VCaP (cell line): ENCODE results near the gene VRK2.
"Not testable (repeated sequence)": the region's sequence is repeated elsewhere in the genome, so short reads cannot be mapped to it uniquely, and the experiment has no call there.

Source experiments
- H3K27ac ChIP-seq: fragments of 450-650 bp; 2 replicates; pipeline ENCODE4 v1.5.1; 2017
- TF ChIP-seq, protein P1 (sequence below): fragments of 450-650 bp; conservative IDR thresholded peaks from 2 replicates; pipeline ENCODE4 v1.5.1; 2017; ENCODE audit warnings: mild to moderate bottlenecking, moderate library complexity

VRK2 gene

DNA sequence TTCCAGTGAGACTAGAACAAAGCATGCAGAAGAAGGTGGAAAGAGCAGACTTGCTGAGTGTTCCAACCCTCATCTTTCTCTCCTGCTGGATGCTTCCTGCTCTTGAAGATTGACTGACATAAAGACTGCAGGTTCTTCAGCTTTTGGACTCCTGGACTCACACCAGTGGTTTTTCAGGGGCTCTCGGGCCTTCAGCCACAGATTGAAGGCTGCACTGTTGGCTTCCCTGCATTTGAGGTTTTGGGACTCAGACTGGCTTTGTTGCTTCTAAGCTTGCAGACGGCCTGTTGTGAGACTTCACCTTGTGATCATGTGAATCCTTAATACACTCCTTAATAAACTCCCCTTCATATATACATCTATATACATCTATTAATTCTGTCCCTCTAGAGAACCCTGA, 20.4 kb downstream of the VRK2 start:
- TF ChIP-seq, protein P1, sequence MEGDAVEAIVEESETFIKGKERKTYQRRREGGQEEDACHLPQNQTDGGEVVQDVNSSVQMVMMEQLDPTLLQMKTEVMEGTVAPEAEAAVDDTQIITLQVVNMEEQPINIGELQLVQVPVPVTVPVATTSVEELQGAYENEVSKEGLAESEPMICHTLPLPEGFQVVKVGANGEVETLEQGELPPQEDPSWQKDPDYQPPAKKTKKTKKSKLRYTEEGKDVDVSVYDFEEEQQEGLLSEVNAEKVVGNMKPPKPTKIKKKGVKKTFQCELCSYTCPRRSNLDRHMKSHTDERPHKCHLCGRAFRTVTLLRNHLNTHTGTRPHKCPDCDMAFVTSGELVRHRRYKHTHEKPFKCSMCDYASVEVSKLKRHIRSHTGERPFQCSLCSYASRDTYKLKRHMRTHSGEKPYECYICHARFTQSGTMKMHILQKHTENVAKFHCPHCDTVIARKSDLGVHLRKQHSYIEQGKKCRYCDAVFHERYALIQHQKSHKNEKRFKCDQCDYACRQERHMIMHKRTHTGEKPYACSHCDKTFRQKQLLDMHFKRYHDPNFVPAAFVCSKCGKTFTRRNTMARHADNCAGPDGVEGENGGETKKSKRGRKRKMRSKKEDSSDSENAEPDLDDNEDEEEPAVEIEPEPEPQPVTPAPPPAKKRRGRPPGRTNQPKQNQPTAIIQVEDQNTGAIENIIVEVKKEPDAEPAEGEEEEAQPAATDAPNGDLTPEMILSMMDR, result no peak
- no peak overlapping the region for H3K27ac ChIP-seq

DNA sequence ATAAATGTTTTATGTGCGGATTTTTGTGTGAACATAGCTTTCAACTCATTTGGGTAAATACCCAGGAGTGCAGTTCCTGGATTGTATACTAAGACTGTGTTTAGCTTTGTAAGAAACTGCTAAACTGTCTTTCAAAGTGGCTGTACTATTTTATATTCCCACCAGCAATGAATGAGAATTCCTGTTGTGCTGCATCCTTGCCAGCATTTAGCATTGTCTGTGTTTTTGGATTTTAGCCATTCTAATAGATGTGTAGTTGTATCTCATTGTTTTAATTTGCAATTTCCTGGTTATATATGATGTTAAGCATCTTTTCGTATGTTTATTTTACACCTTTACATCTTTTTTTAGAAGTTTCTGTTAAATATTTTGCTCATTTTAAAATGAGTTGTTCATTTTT, 24.2 kb downstream of the VRK2 start:
- TF ChIP-seq, protein P1, result no peak

DNA sequence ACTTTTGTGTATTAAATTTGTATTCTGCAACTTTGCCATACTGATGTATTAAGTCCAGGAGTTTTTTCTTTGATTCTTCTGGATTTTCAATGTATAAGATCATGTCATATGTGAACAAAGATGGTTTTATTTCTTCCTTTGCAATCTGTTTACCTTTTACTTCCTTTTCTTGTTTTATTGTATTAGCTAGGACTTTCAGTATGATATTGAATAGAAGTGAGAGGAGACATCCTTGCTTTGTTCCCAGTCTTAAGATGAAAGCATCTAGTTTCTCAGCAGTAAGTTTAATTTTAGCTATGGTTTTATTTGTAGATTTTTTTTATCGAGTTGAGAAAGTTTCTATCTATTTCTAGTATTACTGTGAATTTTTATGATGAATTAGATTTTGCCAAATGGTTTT, 25.5 kb downstream of the VRK2 start:
- no peak overlapping the region for H3K27ac ChIP-seq
- TF ChIP-seq, protein P1, result no peak

More for the DNA sequence above, 24.2 kb downstream of the VRK2 start:
- no peak overlapping the region for H3K27ac ChIP-seq

DNA sequence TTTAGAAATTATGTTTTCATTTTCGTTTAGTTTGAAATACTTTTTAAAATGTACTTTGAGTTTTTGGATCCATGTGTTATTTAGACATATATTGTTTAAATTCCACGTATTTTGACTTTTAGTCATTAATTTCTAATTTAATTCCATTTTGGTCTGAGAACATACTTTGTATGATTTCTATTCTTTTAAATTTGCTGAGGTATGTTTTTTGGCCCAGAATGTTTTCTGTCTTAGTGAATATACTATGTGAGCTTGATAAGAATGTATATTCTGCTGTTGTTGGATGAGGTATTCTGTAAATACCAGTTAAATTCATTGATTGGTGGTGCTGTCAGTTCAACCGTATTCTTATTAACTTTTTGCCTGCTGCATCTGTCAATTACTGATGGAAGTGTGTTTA, 26.4 kb downstream of the VRK2 start:
- H3K27ac ChIP-seq, result no peak overlapping the region
- TF ChIP-seq, protein P1, result no peak

DNA sequence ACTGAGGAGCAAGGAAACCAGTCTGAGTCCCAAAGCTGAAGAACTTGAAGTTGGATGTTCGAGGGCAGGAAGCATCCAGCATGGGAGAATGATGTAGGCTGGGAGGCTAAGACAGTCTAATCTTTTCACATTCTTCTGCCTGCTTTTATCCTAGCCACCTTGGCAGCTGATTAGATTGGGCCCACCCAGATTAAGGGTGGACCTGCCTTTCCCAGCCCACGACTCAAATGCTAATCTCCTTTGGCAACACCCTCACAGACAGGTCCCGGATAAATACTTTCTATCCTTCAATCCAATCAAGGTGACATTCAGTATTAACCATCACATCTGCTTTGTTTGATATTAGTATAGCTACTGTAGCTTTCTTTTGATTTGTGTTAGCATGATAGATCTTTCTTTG, 27.1 kb downstream of the VRK2 start:
- H3K27ac ChIP-seq, result no peak overlapping the region
- TF ChIP-seq, protein P1, result no peak

DNA sequence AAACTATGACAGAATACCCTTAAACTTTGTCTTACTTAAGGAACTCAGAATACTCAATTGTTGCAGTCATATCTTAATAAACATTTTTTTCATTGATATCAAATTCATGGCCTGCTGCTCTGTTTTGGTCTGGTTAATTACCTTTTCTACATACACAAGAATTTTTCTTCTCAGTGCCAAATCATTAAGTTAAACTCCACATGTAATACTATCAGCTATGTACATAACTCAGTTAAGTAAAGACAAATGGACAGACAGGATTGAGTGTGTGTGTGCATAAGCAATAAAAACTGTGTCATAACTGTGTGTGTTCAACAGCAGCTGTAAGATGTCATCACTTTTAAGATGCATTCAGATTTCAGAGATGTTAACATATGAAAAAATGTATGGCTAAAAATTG, 34.4 kb downstream of the VRK2 start:
- H3K27ac ChIP-seq, result peak overlapping the region; percentile 18; the same call in 1 of the 2 replicates
- TF ChIP-seq, protein P1, result no peak

DNA sequence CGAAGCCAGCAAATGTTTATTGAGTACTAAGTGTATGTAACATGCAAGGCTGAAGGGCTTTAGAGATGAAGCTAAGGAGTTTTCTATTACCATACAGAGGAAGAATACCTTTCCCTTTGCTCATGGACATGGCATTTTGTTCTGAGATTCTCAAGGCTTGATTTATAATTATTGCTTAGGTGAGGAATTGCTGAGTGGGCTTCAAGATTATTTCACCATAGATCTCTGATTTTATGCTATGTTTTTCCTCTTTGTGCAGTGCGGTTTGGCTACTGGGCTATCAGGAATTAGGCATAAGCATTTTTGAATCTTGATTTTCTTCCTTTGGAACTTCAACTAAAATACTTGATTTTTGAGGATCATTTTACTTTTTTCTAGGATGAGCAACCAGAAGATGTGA, 42.5 kb downstream of the VRK2 start:
- TF ChIP-seq, protein P1, result no peak
- H3K27ac ChIP-seq, result no peak overlapping the region

DNA sequence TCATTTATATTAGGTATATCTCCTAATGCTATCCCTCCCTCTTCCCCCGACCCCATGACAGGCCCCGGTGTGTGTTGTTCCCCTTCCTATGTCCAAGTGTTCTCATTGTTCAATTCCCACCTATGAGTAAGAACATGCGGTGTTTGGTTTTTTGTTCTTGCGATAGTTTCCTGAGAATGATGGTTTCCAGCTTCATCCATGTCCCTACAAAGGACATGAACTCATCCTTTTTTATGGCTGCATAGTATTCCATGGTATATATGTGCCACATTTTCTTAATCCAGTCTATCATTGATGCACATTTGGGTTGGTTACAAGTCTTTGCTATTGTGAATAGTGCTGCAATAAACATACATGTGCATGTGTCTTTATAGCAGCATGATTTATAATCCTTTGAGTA, 46.2 kb downstream of the VRK2 start:
- H3K27ac ChIP-seq, result not testable (repeated sequence)
